OCI-LY3 (cell line): ENCODE results near the gene ABCF1.

ENCODE experiments used
- CTCF ChIP-seq: fragments of 200-600, 300-600 bp; sonication (generic); IDR thresholded peaks from 2 replicates; pipeline ENCODE4 v1.5.1; 2014; ENCODE audit warnings: antibody characterized with exemption, low read length, low read depth
- EZH2phosphoT487 ChIP-seq: fragments of 200-600 bp; shearing (Covaris generic); IDR thresholded peaks from 2 replicates; pipeline ENCODE4 v1.6.1; 2018; ENCODE audit warnings: antibody characterized with exemption, mixed run types, low read depth

- TF ChIP-seq CTCF (no peak), EZH2phosphoT487 (no peak)
Measured at GRCh38 chr6:30591008-30591407, 19.8 kb downstream of the ABCF1 start.
